GM12878 (cell line): ENCODE data around the gene PRM1. TPM values are rescaled to one million over a fixed set of nuclear protein-coding genes. Genes with fewer than 3 reads are reported as not detected.

Source experiments
- ATAC-seq: fragments of 200-7000 bp; cut with Tn5 transposase; 3 replicates; pipeline ENCODE4 v1.9.1; 2020; ENCODE audit warnings: mild to moderate bottlenecking, moderate library complexity
- BruUV-seq: library from RNA; stranded (reverse); fragments of 400-500 nt; replicated peaks from 2 replicates; lab custom pipeline; 2021; lab: Mats Ljungman, UMichigan
- CTCF ChIA-PET: fragments of 300-600 bp; sonication (Branson Sonifier 250); formaldehyde crosslinking; extraction: SDS; loops from one replicate; lab custom pipeline; 2021; ENCODE audit warnings: inconsistent platforms; lab: Yijun Ruan, JAX
- POLR2A ChIA-PET: fragments of 350-600 bp; formaldehyde crosslinking; extraction: SDS; loops from one replicate; lab custom pipeline; 2021; ENCODE audit warnings: inconsistent platforms; lab: Charles Lee
- RAD21 ChIA-PET: fragments of 300-600 bp; sonication (Branson Sonifier 250); formaldehyde crosslinking; loops from one replicate; lab custom pipeline; 2023; ENCODE audit warnings: antibody characterized with exemption; ENCODE audit not compliant: unreplicated experiment; lab: Charles Lee
- SMC1A ChIA-PET: fragments of 300-600 bp; sonication (Branson Sonifier 250); formaldehyde crosslinking; loops from one replicate; lab custom pipeline; 2023; ENCODE audit not compliant: unreplicated experiment, uncharacterized antibody; lab: Charles Lee
- DNase-seq: peaks from one replicate; pipeline ENCODE4 v3.0.0-alpha.2; 2011; ENCODE audit warnings: low read depth, low spot score
- FAIRE-seq: peaks from 3 replicates; lab custom pipeline; 2011; peaks lifted over from hg19 to GRCh38; lab: Jason Lieb, UNC
- H2AFZ ChIP-seq: 2 replicates; pipeline ENCODE4 v1.6.0; 2011; ENCODE audit warnings: low read depth, low read length, control low read depth; ENCODE audit not compliant: control insufficient read depth
- H3K27ac ChIP-seq: 2 replicates; pipeline ENCODE4 v1.5.1; 2011; ENCODE audit warnings: control low read depth; ENCODE audit not compliant: control insufficient read depth, insufficient read depth
- H3K27me3 ChIP-seq, 2 experiments: replicated peaks in 1 of 2; 2 replicates each; pipeline versions ENCODE4 v1.6.0 to v1.6.1; 2011; ENCODE audit warnings: low read length in 1 of 2; ENCODE audit not compliant: control insufficient read depth in 2 of 2, insufficient read depth in 2 of 2
- H3K36me3 ChIP-seq, 2 experiments: 2 replicates each; pipeline ENCODE4 v1.5.1; 2011; ENCODE audit warnings: low read length in 1 of 2; ENCODE audit not compliant: control insufficient read depth in 2 of 2, insufficient read depth in 2 of 2
- H3K4me1 ChIP-seq: 2 replicates; pipeline ENCODE4 v1.6.1; 2011; ENCODE audit warnings: mild to moderate bottlenecking, low read length, moderate library complexity, mixed read lengths; ENCODE audit not compliant: control insufficient read depth, insufficient read depth
- H3K4me2 ChIP-seq: 2 replicates; pipeline ENCODE4 v1.6.0; 2011; ENCODE audit warnings: control low read depth; ENCODE audit not compliant: control insufficient read depth, insufficient read depth
- H3K4me3 ChIP-seq: fragments of 200-600 bp; sonication (generic); 2 replicates; pipeline ENCODE4 v1.5.1; 2016
- H3K79me2 ChIP-seq: 2 replicates; pipeline ENCODE4 v1.6.0; 2011; ENCODE audit warnings: low read length; ENCODE audit not compliant: control insufficient read depth, insufficient read depth
- H3K9ac ChIP-seq: 2 replicates; pipeline ENCODE4 v1.8.0; 2011; ENCODE audit warnings: low read length, control low read depth, mixed read lengths; ENCODE audit not compliant: control insufficient read depth, insufficient read depth
- H3K9me3 ChIP-seq: replicated peaks from 3 replicates; pipeline ENCODE4 v1.5.1; 2011; ENCODE audit warnings: mild to moderate bottlenecking, low read length; ENCODE audit not compliant: control insufficient read depth, insufficient read depth
- H4K20me1 ChIP-seq: 2 replicates; pipeline ENCODE4 v1.6.0; 2011; ENCODE audit not compliant: control insufficient read depth, insufficient read depth
- CREM ChIP-seq: IDR thresholded peaks from 2 replicates; pipeline ENCODE4 v1.6.1; 2014; ENCODE audit warnings: antibody characterized with exemption, low read depth
- NR2F1 ChIP-seq: fragments of 450-650 bp; conservative IDR thresholded peaks from 2 replicates; pipeline ENCODE4 v1.6.1; 2017; ENCODE audit warnings: mild to moderate bottlenecking
- PKNOX1 ChIP-seq: fragments of 450-650 bp; IDR thresholded peaks from 2 replicates; pipeline ENCODE4 v1.6.1; 2016; ENCODE audit warnings: mild to moderate bottlenecking
- STAT1 ChIP-seq: fragments of 450-650 bp; conservative IDR thresholded peaks from 2 replicates; pipeline ENCODE4 v1.6.1; 2014; ENCODE audit warnings: antibody characterized with exemption, mild to moderate bottlenecking
- WGBS: methylation state at CpG from one replicate; pipeline ENCODE4 v1.1.6; 2016; ENCODE audit warnings: low lambda C conversion rate; ENCODE audit not compliant: insufficient replicate concordance, insufficient coverage; ENCODE audit errors: missing lambda C conversion rate; 5-methylcytosine and 5-hydroxymethylcytosine counted together
- in situ Hi-C: fragments of 300-500 bp; cut with MboI; formaldehyde crosslinking; loops from 9 replicates; pipeline ENCODE4 v1.14.3; 2018; ENCODE audit warnings: mixed read lengths
- intact Hi-C: fragments of 100-400 bp; cut with micrococcal nuclease; formaldehyde crosslinking; loops from one replicate; pipeline ENCODE4 v1.14.2; 2022; ENCODE audit not compliant: unreplicated experiment
- polyA plus RNA-seq, 11 experiments: library from polyadenylated mRNA; depleted of rRNA in 4 of 11; unstranded in 6 of 11; stranded (reverse) in 5 of 11; fragments of >200 nt; fragmentation: Nextera tagmentation in 4 of 11; fragmentation: Illumina TruSeq in 1 of 11; extraction: Ambion mirVana in 4 of 11; extraction: Trizol in 1 of 11; gene quantifications; 1 replicate in 1 of 11; 2 replicates in 10 of 11; pipeline versions ENCODE4 v1.2.1 to v1.2.3, GENCODE V29; 2011 to 2016; ENCODE audit warnings: inconsistent platforms in 2 of 11, missing spikeins in 2 of 11, low read depth in 1 of 11
- total RNA-seq, 4 experiments: library from RNA; depleted of rRNA in 3 of 4; stranded (reverse); fragments of >200 nt in 3 of 4; fragmentation: Illumina TruSeq in 1 of 4; extraction: Trizol in 1 of 4; gene quantifications; 2 replicates each; pipeline versions ENCODE4 v1.2.1 to v1.2.3, GENCODE V29; 2013 to 2021
- TF ChIP-seq, protein P1 (sequence below): fragments of 450-650 bp; IDR thresholded peaks from 2 replicates; pipeline ENCODE4 v1.6.1; 2018; ENCODE audit warnings: mild to moderate bottlenecking, low read depth, moderate library complexity; ENCODE audit not compliant: partially characterized antibody
- TF ChIP-seq, protein P2 (sequence below): IDR thresholded peaks from 2 replicates; pipeline ENCODE4 v1.6.1; 2011; ENCODE audit warnings: mild to moderate bottlenecking, low read depth, low read length, moderate library complexity; ENCODE audit not compliant: insufficient replicate concordance

Gene PRM1
- total and polyA plus RNA-seq, 10 of the 15 experiments (the other 5 are each of a cell fraction or from before 2014, with no cell fraction given), result 0.20 TPM; not detected in 9

DNA sequence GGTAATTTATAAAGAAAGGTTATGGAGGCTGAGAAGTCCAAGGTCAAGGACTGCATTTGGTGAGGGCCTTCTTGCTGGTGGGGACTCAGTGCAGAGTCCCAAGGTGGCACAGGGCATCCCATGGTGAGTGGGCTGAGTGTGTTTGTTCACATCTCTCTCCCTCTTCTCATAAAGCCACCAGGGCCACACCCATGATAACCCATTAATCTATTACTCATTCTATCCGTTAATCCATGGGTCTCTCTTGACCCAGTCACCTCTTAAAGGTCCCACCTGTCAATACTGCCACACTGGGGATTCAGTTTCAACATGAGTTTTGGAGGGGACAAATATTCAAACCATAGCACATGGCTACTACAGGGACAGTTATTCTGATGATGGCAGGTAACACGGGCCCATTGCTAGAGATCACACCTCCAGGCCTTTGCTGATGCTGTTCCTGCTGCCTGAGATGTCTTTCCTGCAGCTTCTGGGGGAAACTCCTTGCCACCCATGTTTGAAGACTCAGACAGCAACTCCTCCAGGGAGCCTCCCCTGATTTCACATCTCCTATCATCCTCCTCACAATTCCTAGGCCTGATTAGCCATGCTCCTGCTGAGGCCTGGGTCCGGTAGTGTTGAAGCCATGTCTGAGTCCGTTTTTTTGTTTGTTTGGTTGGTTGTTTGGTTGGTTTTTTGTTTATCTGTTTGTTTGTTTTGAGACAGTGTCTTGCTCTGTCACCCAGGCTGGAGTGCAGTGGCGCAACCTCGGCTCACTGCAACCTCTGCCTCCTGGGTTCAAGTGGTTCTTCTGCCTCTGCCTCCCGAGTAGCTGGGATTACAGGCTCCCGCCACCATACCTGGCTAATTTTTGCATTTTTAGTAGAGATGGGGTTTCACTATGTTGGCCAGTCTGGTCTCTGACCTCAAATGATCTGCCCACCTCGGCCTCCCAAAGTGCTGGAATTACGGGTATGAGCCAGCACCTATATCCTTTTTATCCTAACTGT, 41.2 kb downstream of the PRM1 start (continued):
- TF ChIP-seq, protein P1, sequence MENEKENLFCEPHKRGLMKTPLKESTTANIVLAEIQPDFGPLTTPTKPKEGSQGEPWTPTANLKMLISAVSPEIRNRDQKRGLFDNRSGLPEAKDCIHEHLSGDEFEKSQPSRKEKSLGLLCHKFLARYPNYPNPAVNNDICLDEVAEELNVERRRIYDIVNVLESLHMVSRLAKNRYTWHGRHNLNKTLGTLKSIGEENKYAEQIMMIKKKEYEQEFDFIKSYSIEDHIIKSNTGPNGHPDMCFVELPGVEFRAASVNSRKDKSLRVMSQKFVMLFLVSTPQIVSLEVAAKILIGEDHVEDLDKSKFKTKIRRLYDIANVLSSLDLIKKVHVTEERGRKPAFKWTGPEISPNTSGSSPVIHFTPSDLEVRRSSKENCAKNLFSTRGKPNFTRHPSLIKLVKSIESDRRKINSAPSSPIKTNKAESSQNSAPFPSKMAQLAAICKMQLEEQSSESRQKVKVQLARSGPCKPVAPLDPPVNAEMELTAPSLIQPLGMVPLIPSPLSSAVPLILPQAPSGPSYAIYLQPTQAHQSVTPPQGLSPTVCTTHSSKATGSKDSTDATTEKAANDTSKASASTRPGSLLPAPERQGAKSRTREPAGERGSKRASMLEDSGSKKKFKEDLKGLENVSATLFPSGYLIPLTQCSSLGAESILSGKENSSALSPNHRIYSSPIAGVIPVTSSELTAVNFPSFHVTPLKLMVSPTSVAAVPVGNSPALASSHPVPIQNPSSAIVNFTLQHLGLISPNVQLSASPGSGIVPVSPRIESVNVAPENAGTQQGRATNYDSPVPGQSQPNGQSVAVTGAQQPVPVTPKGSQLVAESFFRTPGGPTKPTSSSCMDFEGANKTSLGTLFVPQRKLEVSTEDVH, result no peak
- TF ChIP-seq STAT1, result no peak
- TF ChIP-seq, all 136 proteins: peak for 0

GRCh38 chr16:11238272-11239202, 42.6 kb downstream of the PRM1 start:
- BruUV-seq, result no TSS peak
- POLR2A ChIA-PET, result interaction anchor here (0.5 to 1.2 kb wide), 3 partner anchors 12 to 125 kb away, joined by 3 to 4 read pairs (median 3); no protein-coding TSS in a partner anchor
- Histone ChIP-seq H2AFZ (no peak overlapping the region), H3K27me3 (no peaks in the 10 kb centered on the region), H3K9ac (no peak overlapping the region), H3K4me2 (no peak overlapping the region), H3K27ac (no peak overlapping the region), H3K36me3 (no peaks in the 10 kb centered on the region), H3K79me2 (no peaks in the 10 kb centered on the region), H3K4me1 (peaks cover 10% of the 10 kb centered on the region), H4K20me1 (no peaks in the 10 kb centered on the region), H3K9me3 (no peaks in the 10 kb centered on the region), H3K4me3 (no peak overlapping the region)
- in situ Hi-C loops (no loop called here), intact Hi-C loops (no loop called here)
- WGBS, result 83% methylated on average over 15 of the region's 15 CpGs
- peak; percentile 44 for TF ChIP-seq NR2F1
- TF ChIP-seq, protein P2, sequence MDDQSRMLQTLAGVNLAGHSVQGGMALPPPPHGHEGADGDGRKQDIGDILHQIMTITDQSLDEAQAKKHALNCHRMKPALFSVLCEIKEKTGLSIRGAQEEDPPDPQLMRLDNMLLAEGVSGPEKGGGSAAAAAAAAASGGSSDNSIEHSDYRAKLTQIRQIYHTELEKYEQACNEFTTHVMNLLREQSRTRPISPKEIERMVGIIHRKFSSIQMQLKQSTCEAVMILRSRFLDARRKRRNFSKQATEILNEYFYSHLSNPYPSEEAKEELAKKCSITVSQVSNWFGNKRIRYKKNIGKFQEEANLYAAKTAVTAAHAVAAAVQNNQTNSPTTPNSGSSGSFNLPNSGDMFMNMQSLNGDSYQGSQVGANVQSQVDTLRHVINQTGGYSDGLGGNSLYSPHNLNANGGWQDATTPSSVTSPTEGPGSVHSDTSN, result peak; percentile 56
- TF ChIP-seq CREM, result no peak
- TF ChIP-seq PKNOX1, result peak; percentile 74
- RAD21 ChIA-PET, result interaction anchor here (1.0 kb wide), 1 partner anchor 13 kb away, joined by 5 read pairs; no protein-coding TSS in a partner anchor
- no peak for DNase-seq
- no peak for FAIRE-seq
- CTCF ChIA-PET, result no interaction called here
- ATAC-seq, result no peak
- SMC1A ChIA-PET, result interaction anchor here (1.0 kb wide), 2 partner anchors 48 to 133 kb away, joined by 3 read pairs; no protein-coding TSS in a partner anchor
